Measurements from ENCODE around the gene SEMA4A. TPM values are rescaled to one million over a fixed set of nuclear protein-coding genes. Genes with fewer than 3 reads are reported as not detected.
A peak's percentile ranks its signal among the peaks of the same experiment; 100 is the strongest.

The SEMA4A gene
- total RNA-seq, 1 experiment from 2014 or later, result 1.8 TPM

- no peak for DNase-seq (ENCODE audit: low read depth in 1 of 2, low spot score in 2 of 2)
Measured at GRCh38 chr1:156150333-156151011, 2.9 kb upstream of the SEMA4A start.

GRCh38 chr1:156151093-156151688, 2.2 kb upstream of the SEMA4A start:
- no peak overlapping the region for H3K27ac ChIP-seq
- no peak for DNase-seq (ENCODE audit: low read depth in 1 of 2, low spot score in 2 of 2)

More at GRCh38 chr1:156150333-156151011, 2.9 kb upstream of the SEMA4A start:
- Histone ChIP-seq H3K36me3 (no peaks in the 10 kb centered on the region), H3K27ac (no peak overlapping the region), H3K4me1 (replicated peaks) (peaks cover 9% of the 10 kb centered on the region), H3K27me3 (replicated peaks) (no peaks in the 10 kb centered on the region; the same call in 1 of the 2 replicates), H3K4me3 (no peak overlapping the region), H3K9me3 (replicated peaks) (no peaks in the 10 kb centered on the region)

GRCh38 chr1:156152628-156153027, 757 bp upstream of the SEMA4A start:
- H3K27ac ChIP-seq, result no peak overlapping the region

More at GRCh38 chr1:156151093-156151688, 2.2 kb upstream of the SEMA4A start:
- no peak overlapping the region for H3K4me3 ChIP-seq
- no peaks in the 10 kb centered on the region; the same call in 1 of the 2 replicates for H3K27me3 ChIP-seq (replicated peaks)
- no peaks in the 10 kb centered on the region for H3K36me3 ChIP-seq
- no peaks in the 10 kb centered on the region for H3K9me3 ChIP-seq (replicated peaks)
- H3K4me1 ChIP-seq (replicated peaks), result peaks cover 7% of the 10 kb centered on the region

GRCh38 chr1:156154317-156154749, 948 bp downstream of the SEMA4A start:
- Histone ChIP-seq H3K27ac (no peak overlapping the region), H3K4me1 (replicated peaks) (peaks cover 4% of the 10 kb centered on the region), H3K36me3 (no peaks in the 10 kb centered on the region), H3K9me3 (replicated peaks) (no peaks in the 10 kb centered on the region), H3K4me3 (no peak overlapping the region), H3K27me3 (replicated peaks) (no peaks in the 10 kb centered on the region; the same call in 1 of the 2 replicates)
- no peak for DNase-seq (ENCODE audit: low read depth in 1 of 2, low spot score in 2 of 2)

More at GRCh38 chr1:156152628-156153027, 757 bp upstream of the SEMA4A start:
- H3K9me3 ChIP-seq (replicated peaks), result no peaks in the 10 kb centered on the region
- no peak for DNase-seq (ENCODE audit: low read depth in 1 of 2, low spot score in 2 of 2)
- H3K4me3 ChIP-seq, result no peak overlapping the region
- H3K4me1 ChIP-seq (replicated peaks), result peaks cover 4% of the 10 kb centered on the region
- no peaks in the 10 kb centered on the region; the same call in 1 of the 2 replicates for H3K27me3 ChIP-seq (replicated peaks)
- no peaks in the 10 kb centered on the region for H3K36me3 ChIP-seq

GRCh38 chr1:156155756-156156510, 2.5 kb downstream of the SEMA4A start:
- Histone ChIP-seq H3K27ac (no peak overlapping the region), H3K36me3 (no peaks in the 10 kb centered on the region), H3K9me3 (replicated peaks) (no peaks in the 10 kb centered on the region), H3K27me3 (replicated peaks) (no peaks in the 10 kb centered on the region), H3K4me1 (replicated peaks) (peaks cover 16% of the 10 kb centered on the region), H3K4me3 (no peak overlapping the region)
- no peak for DNase-seq (ENCODE audit: low read depth in 1 of 2, low spot score in 2 of 2)

GRCh38 chr1:156157506-156157905, 4.1 kb downstream of the SEMA4A start:
- H3K4me1 ChIP-seq (replicated peaks), result peaks cover 23% of the 10 kb centered on the region
- H3K27me3 ChIP-seq (replicated peaks), result no peaks in the 10 kb centered on the region
- DNase-seq (ENCODE audit: low read depth in 1 of 2, low spot score in 2 of 2), result no peak
- H3K4me3 ChIP-seq, result no peak overlapping the region
- H3K27ac ChIP-seq, result no peak overlapping the region
- H3K36me3 ChIP-seq, result no peaks in the 10 kb centered on the region
- H3K9me3 ChIP-seq (replicated peaks), result no peaks in the 10 kb centered on the region

- no peak for DNase-seq (ENCODE audit: low read depth in 1 of 2, low spot score in 2 of 2)
- no peaks in the 10 kb centered on the region for H3K36me3 ChIP-seq
- H3K27ac ChIP-seq, result no peak overlapping the region
- H3K4me1 ChIP-seq (replicated peaks), result peaks cover 20% of the 10 kb centered on the region
- H3K27me3 ChIP-seq (replicated peaks), result no peaks in the 10 kb centered on the region
- no peak overlapping the region for H3K4me3 ChIP-seq
- no peaks in the 10 kb centered on the region for H3K9me3 ChIP-seq (replicated peaks)
Measured at GRCh38 chr1:156157966-156158365, 4.6 kb downstream of the SEMA4A start.

- Histone ChIP-seq H3K27ac (no peak overlapping the region; the same call in 1 of the 2 replicates), H3K4me1 (replicated peaks) (peaks cover 23% of the 10 kb centered on the region), H3K27me3 (replicated peaks) (no peaks in the 10 kb centered on the region), H3K9me3 (replicated peaks) (no peaks in the 10 kb centered on the region), H3K36me3 (no peaks in the 10 kb centered on the region), H3K4me3 (peak overlapping the region; percentile 18; the same call in 1 of the 2 replicates)
- DNase-seq (ENCODE audit: low read depth in 1 of 2, low spot score in 2 of 2), result peak in 1 of 2 experiments; percentile 49
Measured at GRCh38 chr1:156160000-156160742, 6.8 kb downstream of the SEMA4A start.

GRCh38 chr1:156160743-156161171, 7.4 kb downstream of the SEMA4A start:
- DNase-seq (ENCODE audit: low read depth in 1 of 2, low spot score in 2 of 2), result peak; percentile 64 to 85
- H3K4me1 ChIP-seq (replicated peaks), result peaks cover 23% of the 10 kb centered on the region
- H3K36me3 ChIP-seq, result no peaks in the 10 kb centered on the region
- H3K27ac ChIP-seq, result no peak overlapping the region; the same call in 1 of the 2 replicates
- H3K9me3 ChIP-seq (replicated peaks), result no peaks in the 10 kb centered on the region
- H3K27me3 ChIP-seq (replicated peaks), result no peaks in the 10 kb centered on the region
- H3K4me3 ChIP-seq, result peak overlapping the region; percentile 18; the same call in 1 of the 2 replicates

- Histone ChIP-seq H3K4me1 (replicated peaks) (peaks cover 25% of the 10 kb centered on the region), H3K4me3 (no peak overlapping the region), H3K27ac (no peak overlapping the region), H3K9me3 (replicated peaks) (no peaks in the 10 kb centered on the region), H3K36me3 (no peaks in the 10 kb centered on the region), H3K27me3 (replicated peaks) (no peaks in the 10 kb centered on the region)
- DNase-seq (ENCODE audit: low read depth in 1 of 2, low spot score in 2 of 2), result no peak
Measured at GRCh38 chr1:156162430-156163037, 9.1 kb downstream of the SEMA4A start.

GRCh38 chr1:156163712-156164111, 10.3 kb downstream of the SEMA4A start:
- no peaks in the 10 kb centered on the region for H3K36me3 ChIP-seq
- peaks cover 36% of the 10 kb centered on the region for H3K4me1 ChIP-seq (replicated peaks)
- DNase-seq (ENCODE audit: low read depth in 1 of 2, low spot score in 2 of 2), result no peak
- no peaks in the 10 kb centered on the region for H3K9me3 ChIP-seq (replicated peaks)
- H3K27me3 ChIP-seq (replicated peaks), result no peaks in the 10 kb centered on the region
- H3K4me3 ChIP-seq, result no peak overlapping the region
- H3K27ac ChIP-seq, result no peak overlapping the region

GRCh38 chr1:156164125-156164831, 10.9 kb downstream of the SEMA4A start:
- H3K4me1 ChIP-seq (replicated peaks), result peaks cover 41% of the 10 kb centered on the region
- H3K4me3 ChIP-seq, result no peak overlapping the region
- H3K36me3 ChIP-seq, result no peaks in the 10 kb centered on the region
- no peak overlapping the region for H3K27ac ChIP-seq
- DNase-seq (ENCODE audit: low read depth in 1 of 2, low spot score in 2 of 2), result no peak
- no peaks in the 10 kb centered on the region for H3K27me3 ChIP-seq (replicated peaks)
- no peaks in the 10 kb centered on the region for H3K9me3 ChIP-seq (replicated peaks)

All from SJSA1 (cell line).